ENCODE results near the gene CSTB. TPM values are rescaled to one million over a fixed set of nuclear protein-coding genes. Genes with fewer than 3 reads are reported as not detected.

The CSTB gene
- total RNA-seq, 1 donor from 2014 or later: 27.9 TPM

DNA sequence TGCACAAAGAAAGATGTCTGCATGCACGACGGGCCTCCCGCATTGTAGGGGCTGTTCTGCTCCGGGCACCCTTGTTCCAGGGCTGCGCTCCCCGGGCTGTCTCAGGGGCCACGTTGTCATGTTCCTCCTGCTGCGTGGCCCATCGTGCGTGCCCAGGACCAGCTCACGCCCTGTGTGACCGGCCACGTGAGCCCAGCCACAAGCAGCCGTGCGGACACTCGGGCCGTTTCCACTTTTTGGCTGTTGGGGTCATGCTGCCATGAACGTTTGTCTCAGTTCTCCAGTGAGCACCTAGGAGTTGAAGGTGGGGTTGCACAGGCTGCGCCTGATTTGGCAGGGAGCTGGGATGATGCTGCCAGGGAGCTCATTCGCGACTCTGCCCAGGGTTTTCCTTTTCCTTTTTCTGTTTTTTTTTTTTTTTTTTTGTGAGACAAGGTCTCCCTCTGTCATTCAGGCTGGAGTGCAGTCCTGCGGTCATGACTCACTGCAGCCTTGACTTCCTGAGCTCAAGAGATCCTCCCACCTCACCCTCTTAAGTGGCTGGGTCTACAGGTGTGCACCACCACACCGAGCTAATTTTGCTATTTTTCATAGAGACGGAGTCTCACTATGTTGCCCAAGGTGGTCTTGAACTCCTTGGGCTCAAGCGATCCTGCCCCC, 39.8 kb downstream of the CSTB start:
- H3K4me3 ChIP-seq (ENCODE audit: low read depth, low read length): no peak overlapping the region
- no peaks in the 10 kb centered on the region for H3K27me3 ChIP-seq (ENCODE audit: control insufficient read depth, insufficient read depth, low read length)
- no peak for DNase-seq (ENCODE audit: low read depth)
- TF ChIP-seq, protein P1, sequence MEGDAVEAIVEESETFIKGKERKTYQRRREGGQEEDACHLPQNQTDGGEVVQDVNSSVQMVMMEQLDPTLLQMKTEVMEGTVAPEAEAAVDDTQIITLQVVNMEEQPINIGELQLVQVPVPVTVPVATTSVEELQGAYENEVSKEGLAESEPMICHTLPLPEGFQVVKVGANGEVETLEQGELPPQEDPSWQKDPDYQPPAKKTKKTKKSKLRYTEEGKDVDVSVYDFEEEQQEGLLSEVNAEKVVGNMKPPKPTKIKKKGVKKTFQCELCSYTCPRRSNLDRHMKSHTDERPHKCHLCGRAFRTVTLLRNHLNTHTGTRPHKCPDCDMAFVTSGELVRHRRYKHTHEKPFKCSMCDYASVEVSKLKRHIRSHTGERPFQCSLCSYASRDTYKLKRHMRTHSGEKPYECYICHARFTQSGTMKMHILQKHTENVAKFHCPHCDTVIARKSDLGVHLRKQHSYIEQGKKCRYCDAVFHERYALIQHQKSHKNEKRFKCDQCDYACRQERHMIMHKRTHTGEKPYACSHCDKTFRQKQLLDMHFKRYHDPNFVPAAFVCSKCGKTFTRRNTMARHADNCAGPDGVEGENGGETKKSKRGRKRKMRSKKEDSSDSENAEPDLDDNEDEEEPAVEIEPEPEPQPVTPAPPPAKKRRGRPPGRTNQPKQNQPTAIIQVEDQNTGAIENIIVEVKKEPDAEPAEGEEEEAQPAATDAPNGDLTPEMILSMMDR (IDR thresholded peaks at IDR 0.05; ENCODE audit: insufficient read depth, low read length, poor library complexity, severe bottlenecking): no peak
- peaks cover 1% of the 10 kb centered on the region for H3K36me3 ChIP-seq (ENCODE audit: control insufficient read depth, insufficient read depth, low read length)

DNA sequence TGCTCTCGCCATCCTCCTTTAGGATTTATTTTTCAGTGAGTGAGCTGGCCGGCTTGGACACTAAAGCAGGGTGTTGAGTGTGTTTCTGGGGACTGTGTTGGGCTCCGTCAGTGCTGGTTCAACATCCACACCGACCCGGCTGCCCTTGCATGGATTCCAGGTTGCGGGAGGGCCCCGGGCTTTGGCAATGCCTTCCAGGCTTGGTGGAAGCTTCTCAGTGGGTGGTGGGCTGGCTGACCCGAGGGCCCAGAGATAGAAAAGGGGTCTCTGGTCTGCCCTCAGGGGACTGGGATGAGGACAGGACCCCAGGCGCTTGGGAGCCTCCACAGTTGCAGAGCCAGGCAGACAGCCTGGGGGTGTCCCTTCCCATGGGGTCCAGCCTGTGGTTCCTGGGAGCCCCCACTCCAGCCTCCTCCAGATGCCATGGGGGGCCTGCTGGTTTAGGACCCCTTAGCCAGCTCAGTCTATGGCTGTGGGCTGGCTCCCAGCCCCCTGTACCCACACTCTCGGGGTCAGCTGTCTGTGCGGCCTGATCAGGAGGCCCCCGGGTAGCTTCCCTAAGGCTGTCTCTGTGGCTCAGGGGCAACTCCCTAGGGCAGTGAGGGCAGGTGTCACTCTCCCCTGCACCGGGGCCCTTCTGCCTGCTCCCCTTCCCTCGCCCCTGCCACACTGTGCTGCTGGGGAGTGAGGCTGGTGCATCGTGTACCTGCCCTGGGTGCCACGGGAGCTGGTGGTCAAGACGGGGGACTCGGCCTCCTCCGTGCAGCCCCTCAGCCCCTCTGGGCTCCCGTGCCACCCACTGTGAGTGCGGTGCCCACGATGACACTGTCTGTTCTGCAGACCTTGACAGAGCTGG, 40.6 kb downstream of the CSTB start:
- peaks cover 1% of the 10 kb centered on the region for H3K36me3 ChIP-seq (ENCODE audit: control insufficient read depth, insufficient read depth, low read length)
- no peak overlapping the region for H3K4me3 ChIP-seq (ENCODE audit: low read depth, low read length)
- no peak for DNase-seq (ENCODE audit: low read depth)
- TF ChIP-seq, protein P1 (IDR thresholded peaks at IDR 0.05; ENCODE audit: insufficient read depth, low read length, poor library complexity, severe bottlenecking): no peak
- H3K27me3 ChIP-seq (ENCODE audit: control insufficient read depth, insufficient read depth, low read length): no peaks in the 10 kb centered on the region

GRCh38 chr21:43734928-43735229, 41.2 kb downstream of the CSTB start:
- Histone ChIP-seq H3K27me3 (ENCODE audit: control insufficient read depth, insufficient read depth, low read length) (no peaks in the 10 kb centered on the region), H3K36me3 (ENCODE audit: control insufficient read depth, insufficient read depth, low read length) (peaks cover 1% of the 10 kb centered on the region), H3K4me3 (ENCODE audit: low read depth, low read length) (no peak overlapping the region)
- TF ChIP-seq, protein P1 (IDR thresholded peaks at IDR 0.05; ENCODE audit: insufficient read depth, low read length, poor library complexity, severe bottlenecking): no peak
- no peak for DNase-seq (ENCODE audit: low read depth)

GRCh38 chr21:43734131-43734927, 41.8 kb downstream of the CSTB start:
- Histone ChIP-seq H3K4me3 (ENCODE audit: low read depth, low read length) (no peak overlapping the region), H3K27me3 (ENCODE audit: control insufficient read depth, insufficient read depth, low read length) (no peaks in the 10 kb centered on the region), H3K36me3 (ENCODE audit: control insufficient read depth, insufficient read depth, low read length) (peaks cover 1% of the 10 kb centered on the region)
- TF ChIP-seq, protein P1 (IDR thresholded peaks at IDR 0.05; ENCODE audit: insufficient read depth, low read length, poor library complexity, severe bottlenecking): no peak
- DNase-seq (ENCODE audit: low read depth): no peak

GRCh38 chr21:43733529-43734071, 42.5 kb downstream of the CSTB start:
- Histone ChIP-seq H3K27me3 (ENCODE audit: control insufficient read depth, insufficient read depth, low read length) (no peaks in the 10 kb centered on the region), H3K4me3 (ENCODE audit: low read depth, low read length) (no peak overlapping the region), H3K36me3 (ENCODE audit: control insufficient read depth, insufficient read depth, low read length) (peaks cover 1% of the 10 kb centered on the region)
- TF ChIP-seq, protein P1 (IDR thresholded peaks at IDR 0.05; ENCODE audit: insufficient read depth, low read length, poor library complexity, severe bottlenecking): no peak
- no peak for DNase-seq (ENCODE audit: low read depth)
